K562 (cell line): ENCODE results near the gene ZNF594. TPM values are rescaled to one million over a fixed set of nuclear protein-coding genes. Genes with fewer than 3 reads are reported as not detected.

ENCODE experiments used
- ATAC-seq: fragments of 200-7000 bp; cut with Tn5 transposase; 3 replicates; pipeline ENCODE4 v1.9.1; 2020; ENCODE audit warnings: moderate library complexity
- BruUV-seq: library from RNA; stranded (reverse); fragments of 400-500 nt; replicated peaks from 2 replicates; lab custom pipeline; 2021; lab: Mats Ljungman, UMichigan
- CTCF ChIA-PET: fragments of 300-600 bp; formaldehyde crosslinking; extraction: SDS; loops from one replicate; lab custom pipeline; 2021; ENCODE audit warnings: low intra/inter-chr PET ratio; lab: Yijun Ruan, JAX
- POLR2A ChIA-PET: fragments of 300-600, 350-650 bp; sonication (Branson Sonifier 250); formaldehyde crosslinking; extraction: SDS; loops from one replicate; lab custom pipeline; 2021; ENCODE audit warnings: antibody characterized with exemption, inconsistent platforms; lab: Yijun Ruan, JAX
- DNase-seq, 4 experiments: peaks; one replicate each; pipeline versions ENCODE4 v3.0.0 to v3.0.0-alpha.2; 2011 to 2018; ENCODE audit warnings: low spot score in 3 of 4, mixed read lengths in 3 of 4; ENCODE audit errors: extremely low read depth in 1 of 4
- FAIRE-seq: peaks from 2 replicates; lab custom pipeline; 2011; peaks lifted over from hg19 to GRCh38; lab: Jason Lieb, UNC
- H2AFZ ChIP-seq: 2 replicates; pipeline ENCODE4 v1.6.0; 2011; ENCODE audit warnings: low read depth, low read length, control low read depth, inconsistent platforms
- H3K27ac ChIP-seq: fragments of 200-600 bp; 3 replicates; pipeline ENCODE4 v1.8.0; 2011; ENCODE audit warnings: low read depth, mild to moderate bottlenecking, control low read depth, inconsistent platforms, low read length, moderate library complexity, mixed read lengths; ENCODE audit errors: extremely low read depth
- H3K27me3 ChIP-seq, 2 experiments: fragments of 300-600 bp in 1 of 2; 2 replicates in 1 of 2; 3 replicates in 1 of 2; pipeline versions ENCODE4 v1.6.0 to v1.8.0; 2011; ENCODE audit warnings: inconsistent platforms in 2 of 2, low read length in 2 of 2, mild to moderate bottlenecking in 1 of 2, mixed read lengths in 1 of 2, moderate library complexity in 1 of 2; ENCODE audit not compliant: control insufficient read depth in 2 of 2, insufficient read depth in 2 of 2
- H3K36me3 ChIP-seq: fragments of 300-600 bp; 3 replicates; pipeline ENCODE4 v1.8.0; 2011; ENCODE audit warnings: mild to moderate bottlenecking, low read length, inconsistent platforms; ENCODE audit not compliant: control insufficient read depth, insufficient read depth
- H3K4me1 ChIP-seq, 2 experiments: fragments of 200-600 bp in 1 of 2; replicated peaks in 1 of 2; 2 replicates in 1 of 2; 3 replicates in 1 of 2; pipeline versions ENCODE4 v1.5.1 to v1.8.0; 2011; ENCODE audit warnings: inconsistent platforms in 2 of 2, low read length in 2 of 2, mild to moderate bottlenecking in 1 of 2, mixed read lengths in 1 of 2, moderate library complexity in 1 of 2; ENCODE audit not compliant: control insufficient read depth in 2 of 2, insufficient read depth in 2 of 2
- H3K4me2 ChIP-seq: 2 replicates; pipeline ENCODE4 v1.6.1; 2011; ENCODE audit warnings: low read length, control low read depth, inconsistent platforms, mixed read lengths; ENCODE audit not compliant: insufficient read depth
- H3K4me3 ChIP-seq: fragments of 200-600 bp; sonication (generic), shearing (Covaris generic); 2 replicates; pipeline ENCODE4 v1.5.1; 2016; ENCODE audit warnings: control low read depth, inconsistent platforms
- H3K79me2 ChIP-seq: fragments of 200-600 bp; 3 replicates; pipeline ENCODE4 v1.8.0; 2011; ENCODE audit warnings: low read length, inconsistent platforms; ENCODE audit not compliant: control insufficient read depth, insufficient read depth
- H3K9ac ChIP-seq, 2 experiments: 2 replicates each; pipeline versions ENCODE4 v1.6.0 to v1.6.1; 2011; ENCODE audit warnings: low read depth in 2 of 2, low read length in 2 of 2, control low read depth in 1 of 2, inconsistent platforms in 1 of 2, mild to moderate bottlenecking in 1 of 2, mixed read lengths in 1 of 2; ENCODE audit not compliant: insufficient read depth in 1 of 2
- H3K9me1 ChIP-seq: one replicate; pipeline ENCODE4 v1.6.0; 2011; ENCODE audit warnings: inconsistent platforms, mild to moderate bottlenecking, low read length, moderate library complexity; ENCODE audit not compliant: control insufficient read depth, insufficient read depth
- H3K9me3 ChIP-seq: replicated peaks from 2 replicates; pipeline ENCODE4 v1.5.1; 2011; ENCODE audit warnings: low read depth, low read length, inconsistent platforms; ENCODE audit not compliant: control insufficient read depth, insufficient read depth
- H4K20me1 ChIP-seq: replicated peaks from 2 replicates; pipeline ENCODE4 v1.6.1; 2011; ENCODE audit warnings: low read length, inconsistent platforms, mixed read lengths; ENCODE audit not compliant: control insufficient read depth, insufficient read depth
- BCOR ChIP-seq: fragments of 450-650 bp; IDR thresholded peaks from 2 replicates; pipeline ENCODE4 v1.6.1; 2016
- CBX1 ChIP-seq: sonication (generic); IDR thresholded peaks from 2 replicates; pipeline ENCODE4 v1.6.1; 2016; ENCODE audit warnings: antibody characterized with exemption, low read depth, mild to moderate bottlenecking
- CBX8 ChIP-seq: fragments of 200-600 bp; sonication (generic); IDR thresholded peaks from 2 replicates; pipeline ENCODE4 v1.6.1; 2012; ENCODE audit warnings: borderline replicate concordance, mixed run types, low read depth, mild to moderate bottlenecking, moderate library complexity, mixed read lengths, low read length, control low read depth, inconsistent platforms; ENCODE audit not compliant: poor library complexity, severe bottlenecking; ENCODE audit errors: extremely low read depth
- MCM2 ChIP-seq: fragments of 450-650 bp; IDR thresholded peaks from 2 replicates; pipeline ENCODE4 v1.6.1; 2017; ENCODE audit warnings: low read depth, mild to moderate bottlenecking
- NELFE ChIP-seq: IDR thresholded peaks from 2 replicates; pipeline ENCODE4 v1.6.1; 2011; ENCODE audit warnings: mild to moderate bottlenecking; ENCODE audit not compliant: insufficient read depth, insufficient read length
- PURB ChIP-seq: sonication (generic); formaldehyde crosslinking; IDR thresholded peaks from 2 replicates; pipeline ENCODE4 v1.9.0; 2021; ENCODE audit warnings: low read depth, mild to moderate bottlenecking, missing genetic modification reagents
- TAF15 ChIP-seq: fragments of 200-400 bp; formaldehyde crosslinking; IDR thresholded peaks from 2 replicates; pipeline ENCODE4 v1.6.1; 2017; ENCODE audit warnings: mild to moderate bottlenecking, low read depth, low read length, moderate library complexity
- ZKSCAN3 ChIP-seq: fragments of 250-450 bp; sonication (Bioruptor Pico); IDR thresholded peaks from 2 replicates; pipeline ENCODE4 v1.4.0; 2020
- ZNF311 ChIP-seq: fragments of 250-450 bp; sonication (Bioruptor Pico); IDR thresholded peaks from 2 replicates; pipeline ENCODE4 v1.4.0; 2020; ENCODE audit warnings: mild to moderate bottlenecking, moderate library complexity
- ZNF444 ChIP-seq: fragments of 250-450 bp; sonication (Bioruptor Pico); IDR thresholded peaks from 2 replicates; pipeline ENCODE4 v1.4.0; 2020; ENCODE audit warnings: mild to moderate bottlenecking, moderate library complexity
- WGBS: fragments of 100-300 bp; shearing (Covaris generic); methylation state at CpG from one replicate; pipeline ENCODE4 v1.1.6; 2016; ENCODE audit warnings: low coverage, mixed read lengths; ENCODE audit not compliant: insufficient coverage; ENCODE audit errors: missing lambda C conversion rate; 5-methylcytosine and 5-hydroxymethylcytosine counted together
- in situ Hi-C: fragments of 300-500 bp; cut with MboI; formaldehyde crosslinking; loops from 4 replicates; pipeline ENCODE4 v1.15.0; 2018; ENCODE audit warnings: inconsistent platforms, mixed read lengths
- intact Hi-C: fragments of 100-400 bp; cut with micrococcal nuclease; formaldehyde crosslinking; loops from 2 replicates; pipeline ENCODE4 v1.14.2; 2022
- polyA plus RNA-seq, 8 experiments: library from polyadenylated mRNA; depleted of rRNA in 4 of 8; stranded (reverse) in 5 of 8; unstranded in 3 of 8; fragments of >200 nt; fragmentation: Nextera tagmentation in 2 of 8; fragmentation: Illumina TruSeq in 1 of 8; extraction: Ambion mirVana in 2 of 8; extraction: Trizol in 1 of 8; gene quantifications; 2 replicates each; pipeline versions ENCODE4 v1.2.1 to v1.2.3, GENCODE V29; 2011 to 2014; ENCODE audit warnings: inconsistent platforms in 1 of 8, missing spikeins in 1 of 8
- total RNA-seq, 7 experiments: library from RNA; depleted of rRNA in 6 of 7; stranded (reverse); fragments of >200 nt in 6 of 7; fragmentation: Illumina TruSeq in 2 of 7; extraction: Trizol in 2 of 7; gene quantifications; 2 replicates each; pipeline versions ENCODE4 v1.2.1 to v1.2.3, GENCODE V29; 2011 to 2021; ENCODE audit warnings: low replicate concordance in 1 of 7
- TF ChIP-seq, protein P1 (sequence below): fragments of 250-450 bp; sonication (Bioruptor Pico); IDR thresholded peaks from 2 replicates; pipeline ENCODE4 v1.9.0; 2021; ENCODE audit warnings: mild to moderate bottlenecking, inconsistent platforms

The ZNF594 gene
- total and polyA plus RNA-seq, 9 of the 15 experiments (the other 6 are each of a cell fraction or from before 2014, with no cell fraction given) = 0.24 to 4.7 (median 2.6) TPM

DNA sequence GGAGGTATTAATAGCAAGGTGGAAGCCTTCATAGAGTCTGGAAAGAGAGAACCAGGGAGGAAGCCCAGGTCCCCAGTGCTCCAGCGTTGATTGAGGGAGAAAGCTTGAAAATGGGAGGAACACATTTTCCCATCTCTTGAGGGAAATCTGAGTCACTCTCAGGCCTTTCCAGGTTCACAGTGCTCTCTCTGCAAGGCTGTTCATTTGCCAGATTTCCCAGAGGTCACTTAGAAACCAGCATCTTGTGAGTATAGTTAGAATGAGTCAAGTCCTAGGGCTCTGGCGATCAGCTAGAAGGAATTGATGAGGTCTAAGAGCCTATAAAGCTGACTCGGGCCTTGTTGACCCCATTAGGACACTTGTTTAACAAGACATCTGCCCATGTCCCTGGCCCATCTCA lies 17.7 kb upstream of the ZNF594 start:
- ChIA-PET CTCF (interaction anchor here (0.6 kb wide), 1 partner anchor 13 kb away, joined by 3 read pairs; no protein-coding TSS in a partner anchor), POLR2A (no interaction called here)
- no peak overlapping the region for H3K27ac ChIP-seq
- H3K4me1 ChIP-seq = no peaks in the 10 kb centered on the region
- no peak overlapping the region for H2AFZ ChIP-seq
- H4K20me1 ChIP-seq = no peaks in the 10 kb centered on the region
- ATAC-seq (no peak), DNase-seq (no peak), FAIRE-seq (no peak)
- no TSS peak for BruUV-seq
- H3K9me1 ChIP-seq = no peaks in the 10 kb centered on the region
- H3K4me2 ChIP-seq = no peak overlapping the region
- no peaks in the 10 kb centered on the region for H3K36me3 ChIP-seq
- intact Hi-C loops (no loop called here), in situ Hi-C loops (no loop called here)
- H3K9ac ChIP-seq = no peak overlapping the region
- H3K9me3 ChIP-seq = no peaks in the 10 kb centered on the region
- no peaks in the 10 kb centered on the region for H3K79me2 ChIP-seq
- WGBS = 0% methylated on average over 2 of the region's 3 CpGs
- H3K4me3 ChIP-seq = no peak overlapping the region
- peaks cover 0 to 29% of the 10 kb centered on the region in 2 experiments; a peak in 3 of 5 replicates for H3K27me3 ChIP-seq
- TF ChIP-seq, protein P1, sequence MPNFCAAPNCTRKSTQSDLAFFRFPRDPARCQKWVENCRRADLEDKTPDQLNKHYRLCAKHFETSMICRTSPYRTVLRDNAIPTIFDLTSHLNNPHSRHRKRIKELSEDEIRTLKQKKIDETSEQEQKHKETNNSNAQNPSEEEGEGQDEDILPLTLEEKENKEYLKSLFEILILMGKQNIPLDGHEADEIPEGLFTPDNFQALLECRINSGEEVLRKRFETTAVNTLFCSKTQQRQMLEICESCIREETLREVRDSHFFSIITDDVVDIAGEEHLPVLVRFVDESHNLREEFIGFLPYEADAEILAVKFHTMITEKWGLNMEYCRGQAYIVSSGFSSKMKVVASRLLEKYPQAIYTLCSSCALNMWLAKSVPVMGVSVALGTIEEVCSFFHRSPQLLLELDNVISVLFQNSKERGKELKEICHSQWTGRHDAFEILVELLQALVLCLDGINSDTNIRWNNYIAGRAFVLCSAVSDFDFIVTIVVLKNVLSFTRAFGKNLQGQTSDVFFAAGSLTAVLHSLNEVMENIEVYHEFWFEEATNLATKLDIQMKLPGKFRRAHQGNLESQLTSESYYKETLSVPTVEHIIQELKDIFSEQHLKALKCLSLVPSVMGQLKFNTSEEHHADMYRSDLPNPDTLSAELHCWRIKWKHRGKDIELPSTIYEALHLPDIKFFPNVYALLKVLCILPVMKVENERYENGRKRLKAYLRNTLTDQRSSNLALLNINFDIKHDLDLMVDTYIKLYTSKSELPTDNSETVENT (CRISPR knock-in tag) = no peak
- TF ChIP-seq ZKSCAN3 (no peak), ZNF444 (CRISPR knock-in tag) (no peak), NELFE (no peak), BCOR (no peak), MCM2 (no peak), PURB (no peak), TAF15 (no peak), CBX8 (no peak), CBX1 (no peak), ZNF311 (CRISPR knock-in tag) (no peak)
